MM.1S (cell line): ENCODE measurements around the gene ADARB2.

Experiments used
- CTCF ChIP-seq: fragments of 300-600 bp; sonication (generic); IDR thresholded peaks from 2 replicates; pipeline ENCODE4 v1.5.1; 2016; ENCODE audit warnings: antibody characterized with exemption, low read length, mixed read lengths
- EZH2 ChIP-seq: fragments of 300-600 bp; sonication (generic); optimal IDR thresholded peaks from 2 replicates; pipeline ENCODE3; 2017; ENCODE audit warnings: low read depth, mild to moderate bottlenecking, antibody characterized with exemption, low read length, mixed read lengths

GRCh38 chr10:1659221-1659791, 78.0 kb downstream of the ADARB2 start:
- TF ChIP-seq CTCF (no peak), EZH2 (no peak)
